HG02938 (cell line): ENCODE results near the gene MAGOH.
"Not testable (repeated sequence)": the region's sequence is repeated elsewhere in the genome, so short reads cannot be mapped to it uniquely, and the experiment has no call there.

ENCODE experiments used
- ATAC-seq: cut with Tn5 transposase; IDR thresholded peaks from one replicate; pipeline ENCODE4 v1.9.1; 2021; ENCODE audit warnings: mild to moderate bottlenecking, moderate library complexity; ENCODE audit not compliant: unreplicated experiment

MAGOH gene

DNA sequence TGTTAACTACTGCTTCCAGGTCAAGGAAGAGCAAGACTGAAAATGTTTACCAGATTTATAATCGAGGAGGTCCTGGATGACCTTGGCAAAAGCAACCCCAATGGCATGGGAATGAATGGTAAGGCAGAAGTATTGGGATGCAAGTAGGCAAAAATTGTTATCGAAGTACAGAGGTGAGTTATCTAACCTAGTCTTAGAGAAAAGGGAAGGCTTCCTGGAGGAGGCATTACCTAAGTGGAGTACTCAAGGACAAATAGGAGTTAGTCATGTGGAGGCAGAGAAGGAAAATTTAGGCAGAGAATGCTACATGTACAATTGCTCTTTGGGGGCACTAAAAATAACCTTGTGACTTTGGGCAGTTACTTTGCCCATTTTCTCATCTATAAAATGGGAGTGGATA is 3.5 kb upstream of the MAGOH start:
- ATAC-seq = no peak

DNA sequence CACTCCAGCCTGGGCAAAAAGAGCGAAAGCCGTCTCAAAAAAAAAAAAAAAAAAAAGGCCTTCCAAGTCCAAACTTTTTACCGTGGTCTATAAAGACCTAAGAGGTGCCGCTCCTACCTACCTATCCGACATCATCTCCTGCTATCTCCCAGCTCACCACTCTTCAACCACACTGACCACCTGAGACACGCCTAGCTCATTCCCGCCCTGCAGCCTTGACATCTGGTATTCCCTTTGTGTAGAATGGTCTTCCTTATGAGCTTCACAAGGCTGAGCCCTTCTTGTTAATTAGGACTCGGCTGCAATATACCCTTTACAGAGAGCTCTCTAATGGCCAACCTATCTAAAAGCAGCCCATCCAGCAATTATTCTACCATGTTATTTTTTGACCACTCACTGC is 680 bp downstream of the MAGOH start:
- ATAC-seq = no peak

DNA sequence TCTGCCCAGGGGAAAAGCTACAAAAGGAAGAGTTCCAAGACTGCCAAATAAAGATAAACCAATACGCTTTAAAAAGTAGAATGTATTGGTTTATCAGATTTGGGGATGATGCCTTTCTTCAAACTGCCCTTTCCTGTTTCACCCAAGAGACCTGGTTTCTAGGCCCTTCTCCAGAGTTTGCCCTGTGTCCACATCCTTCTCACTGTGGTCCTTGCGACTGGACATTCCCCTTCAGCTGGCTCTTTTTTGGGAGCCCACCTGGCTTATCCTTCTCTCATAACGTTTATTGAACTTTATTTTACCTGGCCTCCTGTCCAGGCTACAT is 17.4 kb downstream of the MAGOH start:
- ATAC-seq = no peak

DNA sequence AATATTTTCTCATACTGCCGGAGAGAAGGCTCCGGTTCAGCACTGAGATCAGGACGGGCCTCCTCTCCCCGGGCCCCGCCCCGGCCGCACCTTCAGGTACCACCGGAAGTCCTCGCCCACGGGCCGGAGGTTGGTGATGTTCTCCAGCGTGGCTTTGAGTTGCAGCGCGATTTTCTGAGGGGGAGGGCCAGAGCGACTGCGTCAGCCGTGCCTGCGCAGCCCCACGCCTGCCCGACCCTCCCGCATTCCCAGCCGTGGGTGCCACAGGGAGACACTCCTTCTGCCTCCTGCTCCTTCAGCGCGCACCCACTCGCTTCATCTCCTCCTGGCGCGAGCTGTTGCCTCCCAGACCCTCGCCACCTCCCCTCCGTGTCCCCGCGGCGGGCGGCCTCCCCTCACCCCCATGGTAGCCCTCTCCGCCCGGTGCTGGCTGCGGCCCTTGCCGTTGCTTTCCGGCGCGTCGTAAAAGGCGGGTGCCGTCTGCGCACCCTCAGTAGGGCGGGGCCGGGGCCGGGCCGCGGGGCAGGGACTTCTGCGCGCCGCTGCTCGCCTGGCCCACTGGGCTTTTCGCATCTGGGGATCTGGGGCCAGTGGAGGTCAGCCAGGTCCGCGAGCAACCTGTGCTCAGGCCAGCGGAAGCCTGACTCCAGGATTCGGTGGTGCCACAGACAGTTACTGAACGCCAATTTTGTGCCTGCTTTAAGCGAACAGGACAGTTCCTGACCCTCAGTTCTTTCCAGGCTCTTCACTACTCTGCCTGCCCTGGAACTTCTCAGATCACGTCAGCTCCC is 18.0 kb downstream of the MAGOH start, which contains the start of gene CZIB:
Gene CZIB, minus strand, starts transcription at position 464 of the 791 bp plus-strand sequence. Its CDS starts 59 bp downstream, at position 405.
- ATAC-seq = peak; percentile 97

DNA sequence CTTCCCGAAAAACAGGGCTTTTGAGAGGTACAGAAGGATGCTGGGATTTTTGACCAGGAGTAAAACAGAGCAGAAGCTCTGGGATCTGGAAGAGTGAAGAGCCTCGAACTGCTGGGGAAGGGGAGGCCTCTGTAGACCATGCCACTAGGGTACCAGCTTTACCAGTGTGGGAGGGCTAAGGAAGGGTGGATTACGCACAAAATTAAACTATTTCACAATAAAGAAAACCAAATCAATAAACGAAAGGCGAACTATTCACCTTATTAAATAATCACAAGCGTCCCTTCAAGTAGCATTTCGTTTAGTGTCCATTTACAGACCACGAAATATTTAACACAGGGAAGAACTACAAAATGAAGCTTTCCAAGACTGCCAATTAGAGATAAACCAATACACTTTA is 18.6 kb downstream of the MAGOH start:
- ATAC-seq = no peak

DNA sequence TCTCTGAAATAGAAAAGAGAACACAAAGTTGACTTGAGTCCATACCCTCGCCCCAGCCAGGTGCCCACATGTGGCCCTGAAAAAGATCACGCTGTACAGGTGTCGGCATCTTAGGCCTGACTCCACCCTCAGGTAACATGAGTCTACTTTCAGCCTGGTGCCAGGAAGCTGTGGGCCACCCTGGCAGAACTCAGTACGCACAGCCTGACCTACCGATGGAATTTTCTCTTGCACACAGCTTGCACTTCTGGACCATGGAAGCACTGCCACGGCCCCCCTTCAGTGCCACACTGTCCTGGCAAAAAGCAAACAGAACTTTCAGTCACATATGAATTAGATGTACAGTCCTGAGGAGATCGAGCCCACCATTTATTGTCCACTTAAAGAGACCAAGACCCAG is 20.1 kb downstream of the MAGOH start:
- no peak for ATAC-seq

DNA sequence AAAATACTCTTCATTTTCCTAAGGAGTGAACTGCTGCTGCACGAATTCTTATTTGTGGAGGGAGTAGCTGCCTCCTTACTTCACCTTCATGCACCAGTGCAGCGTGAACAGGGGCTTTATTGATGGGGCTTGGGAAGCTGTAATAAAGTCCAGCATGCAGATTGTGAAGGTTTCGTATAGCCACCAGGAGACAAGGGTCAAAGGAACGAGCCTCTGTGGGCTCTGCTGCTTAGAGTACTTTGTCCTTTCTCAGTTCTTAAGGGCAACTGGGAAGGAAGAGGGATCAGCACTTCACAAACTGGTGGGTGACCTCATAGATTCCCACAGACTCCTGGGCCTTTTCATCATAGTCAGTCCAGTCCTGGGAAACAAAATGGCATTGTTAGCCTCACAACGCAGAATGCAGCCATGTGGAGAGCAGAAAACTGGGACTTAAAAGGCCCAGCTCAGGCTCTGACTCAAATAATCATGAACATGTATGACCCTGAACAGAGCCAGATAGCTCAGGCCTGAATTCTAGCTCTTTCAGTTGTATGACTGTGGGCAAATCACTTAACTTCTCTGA is 23.9 kb downstream of the MAGOH start:
- no peak for ATAC-seq

DNA sequence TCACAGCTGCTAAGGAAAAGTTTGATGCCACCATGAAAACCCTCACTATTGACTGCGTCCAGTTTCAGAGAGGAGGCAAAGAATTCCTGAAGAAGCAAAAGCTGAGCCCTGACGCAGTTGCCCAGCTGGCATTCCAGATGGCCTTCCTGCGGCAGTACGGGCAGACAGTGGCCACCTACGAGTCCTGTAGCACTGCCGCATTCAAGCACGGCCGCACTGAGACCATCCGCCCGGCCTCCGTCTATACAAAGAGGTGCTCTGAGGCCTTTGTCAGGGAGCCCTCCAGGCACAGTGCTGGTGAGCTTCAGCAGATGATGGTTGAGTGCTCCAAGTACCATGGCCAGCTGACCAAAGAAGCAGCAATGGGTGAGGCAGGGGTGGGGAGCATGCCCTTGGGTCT is 27.4 kb downstream of the MAGOH start:
- no peak for ATAC-seq

DNA sequence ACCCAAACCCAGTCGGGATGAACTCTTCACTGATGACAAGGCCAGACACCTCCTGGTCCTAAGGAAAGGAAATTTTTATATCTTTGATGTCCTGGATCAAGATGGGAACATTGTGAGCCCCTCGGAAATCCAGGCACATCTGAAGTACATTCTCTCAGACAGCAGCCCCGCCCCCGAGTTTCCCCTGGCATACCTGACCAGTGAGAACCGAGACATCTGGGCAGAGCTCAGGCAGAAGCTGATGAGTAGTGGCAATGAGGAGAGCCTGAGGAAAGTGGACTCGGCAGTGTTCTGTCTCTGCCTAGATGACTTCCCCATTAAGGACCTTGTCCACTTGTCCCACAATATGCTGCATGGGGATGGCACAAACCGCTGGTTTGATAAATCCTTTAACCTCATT is 28.0 kb downstream of the MAGOH start:
- no peak for ATAC-seq

DNA sequence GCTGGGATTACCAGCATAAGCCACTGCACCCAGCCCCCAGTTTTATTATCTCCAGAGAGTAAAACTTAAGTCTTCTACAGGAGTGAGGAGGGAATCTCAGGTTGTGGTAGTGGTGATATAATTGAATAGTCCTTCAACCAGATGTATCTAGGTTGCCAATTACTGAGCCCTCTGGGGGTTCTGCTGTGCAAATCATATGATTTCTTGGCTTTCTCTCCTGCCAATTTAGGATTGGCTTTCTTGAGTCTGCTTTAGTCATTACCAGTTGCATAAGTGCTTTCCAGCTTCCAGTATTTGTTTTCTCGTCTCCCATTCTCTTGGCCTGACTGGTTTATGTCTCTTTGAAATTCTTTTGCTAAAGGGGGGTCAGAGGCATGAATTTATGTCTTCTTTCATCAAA is 30.6 kb downstream of the MAGOH start:
- no peak for ATAC-seq

DNA sequence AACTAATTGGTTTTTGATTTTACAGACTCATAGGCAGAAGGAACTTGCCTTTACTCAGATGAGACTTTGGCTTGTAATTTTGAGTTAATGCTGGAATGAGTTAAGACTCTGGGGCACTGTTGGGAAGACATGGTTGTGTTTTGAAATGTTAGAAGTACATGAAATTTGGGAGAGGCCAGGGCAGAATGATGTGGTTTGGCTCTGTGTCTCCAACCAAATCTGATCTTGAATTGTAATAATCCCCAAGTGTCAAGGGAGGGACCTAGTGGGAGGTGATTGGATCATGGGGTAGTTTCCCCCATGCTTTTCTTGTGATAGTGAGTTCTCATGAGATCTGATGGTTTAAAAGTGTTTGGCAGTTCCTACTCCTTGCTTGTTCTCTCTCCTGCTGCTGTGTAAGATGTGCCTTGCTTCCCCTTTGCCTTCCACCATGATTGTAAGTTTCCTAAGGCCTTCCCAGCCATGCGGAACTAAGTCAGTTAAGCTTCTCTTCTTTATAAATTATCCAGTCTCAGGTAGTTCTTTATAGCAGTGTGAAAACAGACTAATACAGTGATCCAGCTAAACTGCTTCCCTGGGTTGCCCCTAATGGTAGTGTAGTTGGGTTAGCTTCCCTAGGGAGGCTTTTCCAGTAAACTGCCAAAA is 31.5 kb downstream of the MAGOH start:
- ATAC-seq = no peak

DNA sequence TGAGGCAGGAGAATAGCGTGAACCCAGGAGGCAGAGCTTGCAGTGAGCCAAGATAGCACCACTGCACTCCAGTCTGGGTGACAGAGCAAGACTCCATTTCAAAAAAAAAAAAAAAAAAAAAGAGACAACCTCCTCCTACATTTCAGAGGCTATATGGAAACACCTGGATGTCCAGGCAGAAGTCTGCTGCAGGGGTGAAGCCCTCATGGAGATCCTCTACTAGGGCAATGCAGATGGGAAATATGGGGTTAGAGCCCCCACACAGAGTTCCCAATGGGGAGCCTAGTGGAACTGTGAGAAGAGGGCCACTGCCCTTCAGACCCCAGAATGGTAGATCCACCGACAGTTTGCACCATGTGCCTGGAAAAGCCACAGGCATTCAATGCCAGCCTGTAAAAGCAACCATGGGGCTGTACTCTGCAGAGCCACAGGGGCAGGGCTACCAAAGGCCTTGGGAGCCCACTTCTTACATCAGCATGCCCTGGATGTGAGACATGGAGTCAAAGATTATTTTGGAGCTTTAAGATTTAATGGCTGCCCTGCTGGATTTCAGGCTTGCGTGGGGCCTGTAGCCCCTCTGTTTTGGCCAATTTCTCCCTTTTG is 32.1 kb downstream of the MAGOH start:
- ATAC-seq = not testable (repeated sequence)

DNA sequence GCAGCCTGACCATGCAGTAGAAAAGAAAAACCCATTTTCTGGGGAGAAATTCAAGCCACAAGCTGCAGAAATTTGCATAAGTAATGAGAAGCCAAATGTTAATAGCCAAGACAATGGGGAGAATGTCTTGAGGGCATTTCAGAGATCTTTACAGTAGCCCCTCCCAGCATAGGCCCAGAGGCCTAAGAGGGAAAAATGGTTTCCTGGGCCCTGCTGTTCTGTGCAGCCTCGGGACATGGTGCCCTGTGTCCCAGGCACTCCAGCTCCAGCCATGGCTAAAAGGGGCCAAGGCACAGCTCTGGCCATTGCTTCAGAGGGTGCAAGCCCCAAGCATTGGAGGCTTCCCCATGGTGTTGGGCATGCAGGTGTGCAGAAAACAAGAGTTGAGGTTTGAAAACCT is 32.8 kb downstream of the MAGOH start:
- ATAC-seq = not testable (repeated sequence)

DNA sequence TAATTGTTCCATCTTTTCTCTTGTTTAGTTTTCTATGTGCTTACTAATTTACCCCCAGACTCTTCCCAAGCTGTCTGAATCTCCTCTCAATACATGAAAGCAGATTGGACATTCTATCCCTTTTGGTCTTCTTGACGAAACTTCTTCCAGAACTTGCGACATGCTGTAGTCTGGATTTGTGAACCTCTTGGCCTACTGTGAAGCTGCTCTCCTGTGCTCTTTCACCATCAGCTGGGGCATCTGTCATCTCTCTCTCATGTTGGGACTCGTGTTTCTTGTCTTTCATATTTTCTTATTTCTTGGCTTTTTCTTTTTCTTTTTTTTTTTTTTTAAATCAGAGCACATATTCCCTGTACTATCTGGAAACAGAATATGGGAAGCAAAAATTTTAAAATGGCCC is 34.9 kb downstream of the MAGOH start:
- no peak for ATAC-seq

DNA sequence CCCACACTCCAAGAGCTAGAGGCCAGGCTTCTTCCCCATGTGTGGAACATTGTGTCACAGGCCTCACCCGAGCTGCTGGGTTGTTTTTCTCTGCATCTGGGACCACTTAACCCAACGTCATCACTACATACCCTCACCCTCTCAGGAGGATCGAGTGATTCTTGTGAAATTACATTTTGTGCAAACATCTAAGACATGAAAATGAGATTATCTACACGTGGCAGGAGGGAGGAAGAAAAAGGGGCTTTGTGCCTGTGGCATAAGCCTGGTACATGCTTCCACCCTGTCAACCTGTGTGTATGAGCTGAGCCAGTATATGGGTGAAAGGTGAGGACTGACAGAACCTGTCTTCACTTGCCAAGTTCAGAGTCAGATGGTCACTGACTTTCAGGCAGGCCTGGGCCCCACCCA is 40.1 kb downstream of the MAGOH start:
- ATAC-seq = no peak

DNA sequence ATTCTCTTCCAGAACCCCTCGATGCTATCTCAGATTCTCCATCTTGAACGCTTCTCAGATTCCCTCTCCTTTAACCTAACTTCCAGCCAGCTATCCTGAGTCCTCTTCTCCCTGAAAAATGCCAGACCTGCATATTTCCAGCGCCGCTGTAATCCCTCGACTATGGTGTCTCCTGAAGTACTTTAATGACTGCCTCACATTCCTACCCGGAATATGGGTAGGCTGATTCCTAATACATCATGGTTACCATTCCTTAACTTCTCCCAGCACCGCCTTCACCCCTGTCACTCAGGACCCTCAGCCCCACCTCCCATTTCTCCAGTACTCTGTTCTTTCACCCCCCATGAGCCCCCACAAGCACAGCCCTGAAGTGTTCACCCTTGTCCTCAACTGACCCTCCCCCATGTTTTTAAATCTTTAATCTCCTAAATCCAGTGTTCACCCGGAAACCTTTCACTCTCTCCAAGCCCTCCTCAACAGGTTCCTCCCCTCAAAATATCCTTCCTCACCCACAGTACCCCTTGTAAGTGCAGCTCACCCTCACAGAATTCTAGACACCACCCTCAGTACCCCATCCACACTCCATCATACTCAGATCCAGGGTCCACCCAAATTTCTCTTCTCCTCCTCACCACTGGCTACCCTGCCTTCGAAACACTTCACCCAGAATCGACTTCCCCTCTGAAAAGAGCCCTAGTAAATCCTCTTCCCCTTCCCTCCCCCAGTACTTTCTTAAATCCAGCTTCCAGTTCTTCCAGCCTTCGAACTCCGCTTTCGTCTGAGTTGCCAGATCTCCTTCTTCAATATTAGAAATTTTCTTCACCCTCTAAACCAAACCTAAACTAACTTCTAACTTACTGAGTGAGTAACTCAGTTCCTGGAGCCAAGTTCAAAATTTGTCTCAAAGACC is 40.8 kb downstream of the MAGOH start:
- no peak for ATAC-seq

DNA sequence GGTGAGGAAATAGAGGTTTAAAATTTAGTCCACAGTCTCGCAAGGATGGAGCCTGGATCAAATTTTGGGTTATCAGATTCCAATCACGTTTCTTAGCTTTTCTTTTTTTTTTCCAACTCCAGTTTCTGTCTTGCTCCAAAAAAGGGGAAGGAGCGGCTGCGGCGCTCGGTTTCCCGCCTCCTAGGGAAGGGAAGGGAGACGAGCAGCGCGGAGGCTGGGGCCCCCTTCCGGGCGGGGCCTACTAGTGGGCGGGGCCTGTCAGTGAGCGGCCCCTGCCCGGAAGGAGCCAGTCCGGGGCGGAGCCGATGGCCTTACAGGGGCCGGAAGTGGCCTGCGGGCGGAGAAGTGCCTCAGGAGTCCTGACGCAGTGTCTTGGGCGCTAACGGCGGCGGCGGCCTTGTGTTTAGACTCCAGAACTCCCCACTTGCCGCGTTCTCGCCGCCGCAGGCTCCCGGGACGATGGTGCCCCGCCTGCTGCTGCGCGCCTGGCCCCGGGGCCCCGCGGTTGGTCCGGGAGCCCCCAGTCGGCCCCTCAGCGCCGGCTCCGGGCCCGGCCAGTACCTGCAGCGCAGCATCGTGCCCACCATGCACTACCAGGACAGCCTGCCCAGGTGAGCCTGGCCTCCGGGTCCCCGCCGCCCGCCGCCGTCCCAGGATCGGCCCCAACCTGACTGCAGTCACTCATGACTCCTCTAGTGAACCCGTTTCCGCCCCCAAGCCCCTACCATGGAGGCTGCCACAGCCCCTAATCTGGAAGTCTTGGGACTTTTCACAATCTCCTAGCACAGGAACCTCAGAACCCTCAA is 41.6 kb downstream of the MAGOH start, which contains the start of gene CPT2:
Gene CPT2, plus strand, starts transcription at position 340 of the 806 bp plus-strand sequence. Its CDS starts 120 bp downstream, at position 460.
- ATAC-seq = peak; percentile 99

DNA sequence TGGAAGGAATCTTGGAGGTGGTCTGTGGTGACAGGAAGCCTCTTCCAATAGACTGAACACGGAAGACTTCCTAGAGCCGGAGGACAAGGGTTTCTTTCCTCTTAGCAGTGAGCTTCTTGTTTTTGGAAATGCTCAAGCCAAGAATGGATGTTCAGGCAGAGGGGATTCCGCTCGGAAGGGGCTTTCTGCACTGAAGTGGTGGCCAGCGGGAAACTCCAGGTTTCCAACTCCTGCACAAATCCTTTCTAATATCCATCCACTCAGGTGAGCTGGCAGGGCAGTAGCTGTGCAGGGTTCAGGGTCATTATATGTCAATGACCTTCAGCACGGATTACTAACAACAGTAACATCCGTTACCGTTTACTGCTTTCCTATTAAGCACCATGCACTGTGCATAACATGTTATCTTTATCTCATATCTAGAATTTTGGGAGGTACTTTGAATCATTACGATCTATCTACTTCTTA is 42.3 kb downstream of the MAGOH start:
- peak; percentile 22 for ATAC-seq

DNA sequence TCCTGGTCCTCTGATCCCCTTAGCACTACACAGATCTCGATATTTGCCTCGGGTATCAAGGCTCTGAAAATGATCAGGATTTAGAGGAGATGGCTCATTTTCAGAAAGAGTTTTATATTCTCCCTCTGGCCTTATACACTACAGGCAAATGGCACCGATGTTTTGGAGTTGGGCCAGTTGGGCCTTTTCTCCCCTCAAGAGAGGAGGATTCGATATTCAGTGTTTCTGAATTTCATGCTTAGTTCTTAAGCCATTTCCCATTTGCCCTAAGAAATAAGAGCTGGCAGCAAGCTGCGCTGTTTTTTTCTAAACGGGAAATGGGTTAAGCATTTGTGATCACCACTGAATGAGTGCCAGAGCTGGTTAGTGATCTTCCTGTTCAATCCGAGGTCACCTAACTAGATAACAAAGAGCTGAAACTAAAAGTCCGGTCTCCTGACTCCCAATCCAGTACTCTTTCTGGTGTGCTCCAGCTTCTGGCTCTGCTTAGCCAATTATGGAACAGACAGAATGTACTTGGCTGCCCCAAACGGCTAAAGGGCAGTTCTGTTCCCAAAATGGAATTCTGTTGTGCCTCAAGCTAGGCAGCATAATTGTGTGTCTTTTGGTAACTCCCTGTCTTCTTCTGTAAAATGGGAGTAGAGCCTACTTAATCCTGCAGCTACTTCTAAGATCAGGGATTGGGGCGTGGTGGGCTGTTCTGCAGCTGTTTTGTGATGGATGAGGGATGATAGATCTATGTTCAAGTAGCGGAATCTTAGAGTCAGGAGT is 42.9 kb downstream of the MAGOH start:
- no peak for ATAC-seq
